Natural killer cell (primary cell): ENCODE data around the gene TMEM52B. TPM values are rescaled to one million over a fixed set of nuclear protein-coding genes. Genes with fewer than 3 reads are reported as not detected.

Experiments used
- ATAC-seq, 3 donors: fragments of 150-1000 bp in 2 of 3; fragments of 200-7000 bp in 1 of 3; cut with Tn5 transposase; 1 replicate in 1 of 3; 2 replicates in 2 of 3; pipeline ENCODE4 v1.10.0; 2021; ENCODE audit warnings: mild to moderate bottlenecking in 2 of 3, moderate library complexity in 2 of 3
- DNase-seq, 2 donors: peaks; one replicate each; pipeline versions ENCODE4 v3.0.0 to v3.0.0-alpha.2; 2013 to 2021; ENCODE audit warnings: mixed read lengths in 1 of 2
- H3K27ac ChIP-seq: one replicate; pipeline ENCODE4 v1.5.1; 2013; ENCODE audit warnings: mild to moderate bottlenecking, low read length
- H3K27me3 ChIP-seq: one replicate; pipeline ENCODE4 v1.6.1; 2013; ENCODE audit warnings: low read length; ENCODE audit not compliant: control insufficient read depth, insufficient read depth
- H3K36me3 ChIP-seq: one replicate; pipeline ENCODE4 v1.6.1; 2013; ENCODE audit warnings: low read length; ENCODE audit not compliant: control insufficient read depth, insufficient read depth
- H3K4me1 ChIP-seq: one replicate; pipeline ENCODE4 v1.6.1; 2013; ENCODE audit warnings: low read length; ENCODE audit not compliant: control insufficient read depth, insufficient read depth
- H3K4me3 ChIP-seq: one replicate; pipeline ENCODE4 v1.5.1; 2013; ENCODE audit warnings: low read length
- H3K9me3 ChIP-seq: one replicate; pipeline ENCODE4 v1.6.1; 2013; ENCODE audit warnings: low read length; ENCODE audit not compliant: control insufficient read depth, insufficient read depth
- H3K27ac Mint-ChIP-seq, 2 donors: one replicate each; pipeline ENCODE4 v1.8.0; 2022; ENCODE audit warnings: mild to moderate bottlenecking in 2 of 2, mixed read lengths in 2 of 2, moderate library complexity in 1 of 2
- H3K27me3 Mint-ChIP-seq, 2 donors: one replicate each; pipeline ENCODE4 v1.8.0; 2022; ENCODE audit warnings: low read depth in 2 of 2, mixed read lengths in 2 of 2
- H3K36me3 Mint-ChIP-seq: one replicate; pipeline ENCODE4 v1.8.0; 2022; ENCODE audit warnings: mixed read lengths
- H3K4me1 Mint-ChIP-seq, 2 donors: one replicate each; pipeline ENCODE4 v1.8.0; 2022; ENCODE audit warnings: mixed read lengths in 2 of 2
- H3K4me3 Mint-ChIP-seq: one replicate; pipeline ENCODE4 v1.8.0; 2022; ENCODE audit warnings: mild to moderate bottlenecking, moderate library complexity, mixed read lengths
- H3K9me3 Mint-ChIP-seq, 2 donors: one replicate each; pipeline ENCODE4 v1.8.0; 2022; ENCODE audit warnings: mixed read lengths in 2 of 2
- CTCF ChIP-seq: fragments of 200-600 bp; IDR thresholded peaks from one replicate; pipeline ENCODE4 v1.8.0; 2022; ENCODE audit warnings: antibody characterized with exemption
- WGBS: methylation state at CpG from one replicate; pipeline ENCODE4 v1.1.7; 2013; ENCODE audit warnings: missing lambda C conversion rate; ENCODE audit not compliant: insufficient coverage; 5-methylcytosine and 5-hydroxymethylcytosine counted together
- intact Hi-C: fragments of 100-400 bp; cut with micrococcal nuclease; formaldehyde crosslinking; loops from one replicate; pipeline ENCODE4 v1.14.2; 2022
- total RNA-seq, 4 donors: library from RNA; stranded (reverse); fragments of 120-200 nt in 1 of 4; gene quantifications; one replicate each; pipeline versions ENCODE4 v1.2.3 to v1.2.4, GENCODE V29; 2013 to 2022

Gene TMEM52B
- total RNA-seq, 3 donors from 2014 or later (not counting 1 experiment from before 2014, with no cell fraction given) = 1.5 TPM; not detected in 2

GRCh38 chr12:10213168-10214135, 34.6 kb downstream of the TMEM52B start:
- WGBS = 1% methylated on average over 44 of the region's 47 CpGs
- H3K27me3 Mint-ChIP-seq = no peaks in the 10 kb centered on the region
- peak overlapping the region; percentile 99 for H3K27ac ChIP-seq
- ATAC-seq (peak; percentile 61 to 83 (median 78)), DNase-seq (peak; percentile 90 to 91)
- peak overlapping the region; percentile 91 to 97 for H3K27ac Mint-ChIP-seq
- H3K9me3 Mint-ChIP-seq = no peaks in the 10 kb centered on the region
- no peaks in the 10 kb centered on the region for H3K27me3 ChIP-seq
- TF ChIP-seq CTCF = no peak
- H3K4me1 ChIP-seq = peaks cover 38% of the 10 kb centered on the region
- no peaks in the 10 kb centered on the region for H3K36me3 Mint-ChIP-seq
- no peaks in the 10 kb centered on the region for H3K9me3 ChIP-seq
- peaks cover 32 to 34% of the 10 kb centered on the region in 2 donors for H3K4me1 Mint-ChIP-seq
- H3K36me3 ChIP-seq = peaks cover 3% of the 10 kb centered on the region
- intact Hi-C loops = loop anchor here (1.0 to 10.0 kb wide), 5 partner anchors 17 to 569 kb away; no protein-coding TSS in a partner anchor
- peak overlapping the region; percentile 97 for H3K4me3 ChIP-seq
- H3K4me3 Mint-ChIP-seq = peak overlapping the region; percentile 95

GRCh38 chr12:10214136-10214894, 35.5 kb downstream of the TMEM52B start:
- H3K27me3 ChIP-seq = no peaks in the 10 kb centered on the region
- no peak for TF ChIP-seq CTCF
- no peak for DNase-seq
- H3K9me3 Mint-ChIP-seq = no peaks in the 10 kb centered on the region
- H3K36me3 ChIP-seq = peaks cover 3% of the 10 kb centered on the region
- peaks cover 38% of the 10 kb centered on the region for H3K4me1 ChIP-seq
- H3K36me3 Mint-ChIP-seq = no peaks in the 10 kb centered on the region
- ATAC-seq = no peak
- peak overlapping the region; percentile 99 for H3K27ac ChIP-seq
- WGBS = 49% methylated on average over 7 of the region's 10 CpGs
- intact Hi-C loops = loop anchor here (5.0 to 10.0 kb wide), 2 partner anchors 283 to 570 kb away; no protein-coding TSS in a partner anchor
- no peaks in the 10 kb centered on the region for H3K27me3 Mint-ChIP-seq
- H3K4me1 Mint-ChIP-seq = peaks cover 32 to 34% of the 10 kb centered on the region in 2 donors
- H3K4me3 ChIP-seq = peak overlapping the region; percentile 97
- peak overlapping the region; percentile 91 to 97 for H3K27ac Mint-ChIP-seq
- no peaks in the 10 kb centered on the region for H3K9me3 ChIP-seq
- H3K4me3 Mint-ChIP-seq = peak overlapping the region; percentile 95

- Histone ChIP-seq H3K27me3 (no peaks in the 10 kb centered on the region), H3K9me3 (no peaks in the 10 kb centered on the region), H3K36me3 (peaks cover 7% of the 10 kb centered on the region), H3K4me3 (no peak overlapping the region), H3K27ac (no peak overlapping the region), H3K4me1 (peaks cover 38% of the 10 kb centered on the region)
- Mint-ChIP-seq H3K36me3 (no peaks in the 10 kb centered on the region), H3K4me1 (peaks cover 32 to 34% of the 10 kb centered on the region in 2 donors), H3K4me3 (peak overlapping the region; percentile 95), H3K27ac (peak overlapping the region; percentile 91 to 97), H3K9me3 (no peaks in the 10 kb centered on the region), H3K27me3 (no peaks in the 10 kb centered on the region)
- 86% methylated on average over 3 of the region's 3 CpGs for WGBS
- ATAC-seq (no peak), DNase-seq (no peak)
- no peak for TF ChIP-seq CTCF
- intact Hi-C loops = loop anchor here (5.0 to 10.0 kb wide), 2 partner anchors 282 to 570 kb away; no protein-coding TSS in a partner anchor
Measured at GRCh38 chr12:10214895-10215267, 36.0 kb downstream of the TMEM52B start.
